GM12865 (cell line): ENCODE measurements around the gene PFKFB2.

Source experiments
- DNase-seq: peaks from one replicate; pipeline ENCODE4 v3.0.0; 2010; ENCODE audit warnings: low read depth
- H3K4me3 ChIP-seq: 2 replicates; pipeline ENCODE4 v1.5.1; 2011; ENCODE audit warnings: mild to moderate bottlenecking, low read depth, low read length, control low read depth
- TF ChIP-seq, protein P1 (sequence below): IDR thresholded peaks from 2 replicates; pipeline ENCODE4 v1.5.1; 2011; ENCODE audit warnings: low read length, control low read depth, low read depth, inconsistent platforms; ENCODE audit not compliant: insufficient read depth; ENCODE audit errors: missing control alignments

Gene PFKFB2

DNA sequence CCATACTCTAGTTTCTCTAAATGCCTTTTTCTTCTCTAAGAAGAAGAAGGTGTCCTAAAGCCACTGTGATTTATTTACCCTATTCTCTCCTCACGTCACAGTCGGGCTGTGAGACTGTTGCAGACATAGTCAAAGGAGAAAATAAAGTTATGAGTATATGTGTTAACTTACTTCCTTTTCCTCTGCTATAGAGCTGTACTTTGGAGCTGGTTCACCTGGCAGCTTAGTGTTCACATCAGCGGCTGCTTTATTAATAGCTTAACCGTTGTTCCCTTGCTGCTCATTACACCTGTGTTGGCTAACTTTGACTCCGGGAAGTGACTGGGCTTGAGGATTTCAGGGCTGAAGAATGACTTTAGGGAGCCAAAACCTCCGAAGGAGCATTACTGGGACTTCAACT lies 3.6 kb downstream of the PFKFB2 start:
- TF ChIP-seq, protein P1, sequence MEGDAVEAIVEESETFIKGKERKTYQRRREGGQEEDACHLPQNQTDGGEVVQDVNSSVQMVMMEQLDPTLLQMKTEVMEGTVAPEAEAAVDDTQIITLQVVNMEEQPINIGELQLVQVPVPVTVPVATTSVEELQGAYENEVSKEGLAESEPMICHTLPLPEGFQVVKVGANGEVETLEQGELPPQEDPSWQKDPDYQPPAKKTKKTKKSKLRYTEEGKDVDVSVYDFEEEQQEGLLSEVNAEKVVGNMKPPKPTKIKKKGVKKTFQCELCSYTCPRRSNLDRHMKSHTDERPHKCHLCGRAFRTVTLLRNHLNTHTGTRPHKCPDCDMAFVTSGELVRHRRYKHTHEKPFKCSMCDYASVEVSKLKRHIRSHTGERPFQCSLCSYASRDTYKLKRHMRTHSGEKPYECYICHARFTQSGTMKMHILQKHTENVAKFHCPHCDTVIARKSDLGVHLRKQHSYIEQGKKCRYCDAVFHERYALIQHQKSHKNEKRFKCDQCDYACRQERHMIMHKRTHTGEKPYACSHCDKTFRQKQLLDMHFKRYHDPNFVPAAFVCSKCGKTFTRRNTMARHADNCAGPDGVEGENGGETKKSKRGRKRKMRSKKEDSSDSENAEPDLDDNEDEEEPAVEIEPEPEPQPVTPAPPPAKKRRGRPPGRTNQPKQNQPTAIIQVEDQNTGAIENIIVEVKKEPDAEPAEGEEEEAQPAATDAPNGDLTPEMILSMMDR, result no peak
- no peak overlapping the region for H3K4me3 ChIP-seq
- DNase-seq, result no peak

DNA sequence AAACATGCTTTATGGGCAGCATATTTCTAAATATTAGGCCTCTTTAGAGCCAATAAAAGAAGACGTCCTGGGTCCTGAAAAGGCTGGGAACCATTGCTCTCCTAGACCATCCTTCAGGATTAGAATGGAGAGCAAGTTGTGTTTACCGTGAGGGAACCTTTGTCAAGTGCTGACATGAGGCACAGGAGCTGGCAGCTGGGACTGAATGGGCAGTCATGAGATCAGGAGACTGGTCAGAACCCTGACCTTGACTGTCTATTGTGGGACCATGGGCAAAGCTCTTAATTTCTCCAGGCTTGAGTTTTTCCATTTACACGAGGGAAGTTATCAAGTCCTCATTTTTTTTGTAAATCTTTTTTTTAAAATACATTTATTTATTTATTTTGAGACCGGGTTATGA lies 5.2 kb downstream of the PFKFB2 start:
- H3K4me3 ChIP-seq, result no peak overlapping the region
- TF ChIP-seq, protein P1, result no peak
- DNase-seq, result no peak

- no peak overlapping the region for H3K4me3 ChIP-seq
- TF ChIP-seq, protein P1, result peak; percentile 13
- DNase-seq, result no peak
Measured at GRCh38 chr1:207058878-207059867, 6.1 kb downstream of the PFKFB2 start.

DNA sequence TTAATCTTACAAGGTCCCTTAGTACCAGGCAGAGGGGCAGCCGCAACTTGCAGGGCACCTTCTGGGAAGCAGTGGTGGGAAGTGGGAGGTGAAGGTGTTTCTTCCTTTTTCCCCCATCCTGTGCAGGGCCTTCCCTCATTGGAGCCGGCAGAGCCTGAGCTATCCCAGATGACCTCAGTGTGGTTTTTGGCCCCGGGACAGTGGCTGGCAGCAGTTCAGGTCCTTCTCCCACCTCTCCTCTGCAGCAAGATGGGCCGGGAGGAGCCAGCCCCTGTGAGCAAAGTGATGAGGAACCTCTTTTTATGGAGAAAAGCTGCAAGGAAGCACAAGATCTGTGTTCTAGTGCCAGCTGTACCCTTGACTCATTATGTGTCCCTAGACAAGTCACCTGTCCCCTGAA lies 6.8 kb downstream of the PFKFB2 start:
- no peak for DNase-seq
- H3K4me3 ChIP-seq, result no peak overlapping the region
- TF ChIP-seq, protein P1, result no peak

DNA sequence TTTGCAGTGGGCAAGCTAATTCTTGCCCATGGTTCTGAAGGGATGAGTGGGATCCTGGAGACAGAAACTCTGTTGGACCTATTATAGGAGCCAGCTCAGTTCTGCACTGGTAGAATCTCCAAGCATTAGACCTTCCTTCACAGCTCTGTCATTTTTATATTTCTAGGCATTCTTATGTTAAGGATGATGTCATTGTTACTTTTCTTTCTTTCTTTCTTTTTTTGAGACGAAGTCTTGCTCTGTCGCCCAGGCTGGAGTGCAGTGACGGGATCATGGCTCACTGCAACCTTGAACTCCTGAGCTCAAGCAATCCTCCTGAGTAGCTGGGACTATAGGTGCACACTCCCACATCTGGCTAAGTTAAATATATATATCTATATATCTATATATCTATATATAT lies 7.5 kb downstream of the PFKFB2 start:
- no peak overlapping the region for H3K4me3 ChIP-seq
- TF ChIP-seq, protein P1, result no peak
- no peak for DNase-seq

DNA sequence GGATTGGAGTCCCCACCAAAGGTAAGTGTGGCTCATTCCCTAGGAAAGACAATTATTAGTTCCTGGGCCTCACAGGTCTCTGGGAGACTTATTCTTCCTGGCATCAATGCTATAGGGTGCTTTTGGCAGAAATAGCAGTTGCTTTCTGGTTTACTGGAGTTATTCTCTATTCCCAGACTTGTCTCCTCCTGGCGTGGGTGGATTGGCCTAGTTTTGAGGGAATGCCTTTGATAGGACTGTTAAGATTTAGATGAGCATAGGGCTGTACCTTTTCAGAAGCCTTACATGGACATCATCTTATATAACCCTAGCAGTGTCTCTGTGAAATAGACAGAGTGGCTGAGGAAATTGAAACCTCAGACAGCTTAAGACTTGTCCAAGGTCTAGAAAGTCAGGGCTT lies 9.0 kb downstream of the PFKFB2 start:
- no peak for DNase-seq
- TF ChIP-seq, protein P1, result no peak

More for the DNA sequence above, 9.0 kb downstream of the PFKFB2 start:
- no peak overlapping the region for H3K4me3 ChIP-seq
